T-helper 2 cell treated with Interferon-gamma antibody and Interleukin-4, amounts not matched to agents 5 μg/mL and 100 μg/mL, for 36 hours (primary cell): ENCODE data around the gene TNFSF8.

Experiments
- DNase-seq: peaks from one replicate; pipeline ENCODE4 v3.0.0; 2021; ENCODE audit warnings: low spot score
- H3K27ac Mint-ChIP-seq: one replicate; pipeline ENCODE4 v1.8.0; 2021; ENCODE audit warnings: mild to moderate bottlenecking, mixed read lengths
- H3K27me3 Mint-ChIP-seq: one replicate; pipeline ENCODE4 v1.8.0; 2021; ENCODE audit warnings: low read depth, mixed read lengths
- H3K36me3 Mint-ChIP-seq: one replicate; pipeline ENCODE4 v1.8.0; 2021; ENCODE audit warnings: low read depth, mixed read lengths
- H3K4me1 Mint-ChIP-seq: one replicate; pipeline ENCODE4 v1.8.0; 2021; ENCODE audit warnings: low read depth, mixed read lengths
- H3K4me3 Mint-ChIP-seq: one replicate; pipeline ENCODE4 v1.8.0; 2022; ENCODE audit warnings: mild to moderate bottlenecking, moderate library complexity, mixed read lengths
- H3K9me3 Mint-ChIP-seq: one replicate; pipeline ENCODE4 v1.8.0; 2021; ENCODE audit warnings: mixed read lengths

The TNFSF8 gene

DNA sequence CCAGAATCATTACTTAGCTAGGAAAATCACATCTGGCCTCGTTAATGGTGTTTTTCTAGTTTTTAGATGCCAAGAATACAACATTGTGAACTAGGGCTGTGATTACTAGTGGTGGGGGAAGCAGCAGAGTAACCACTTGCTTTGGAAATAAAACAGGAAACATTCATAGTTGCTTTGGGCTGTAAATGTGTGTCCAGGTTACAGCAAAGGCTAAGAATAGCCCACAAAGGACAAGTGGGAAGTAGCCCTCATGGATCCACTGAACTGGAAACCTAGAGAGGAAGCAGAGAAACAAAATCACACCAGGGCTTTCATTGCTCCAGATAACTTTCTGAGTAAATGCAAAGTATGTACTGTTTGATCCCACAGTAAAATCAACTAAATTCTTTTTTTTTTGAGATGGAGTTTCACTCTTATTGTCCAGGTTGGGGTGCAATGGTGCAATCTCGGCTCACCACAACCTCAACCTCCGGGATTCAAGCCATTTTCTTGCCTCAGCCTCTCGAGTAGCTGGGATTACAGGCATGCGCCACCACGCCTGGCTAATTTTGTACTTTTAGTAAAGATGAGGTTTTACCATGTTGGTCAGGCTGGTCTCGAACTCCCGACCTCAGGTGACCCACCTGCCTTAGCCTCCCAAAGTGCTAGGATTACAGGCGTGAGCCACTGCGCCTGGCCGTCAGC lies 68.3 kb downstream of the TNFSF8 start:
- H3K27me3 Mint-ChIP-seq: peaks cover 41% of the 10 kb centered on the region
- no peaks in the 10 kb centered on the region for H3K36me3 Mint-ChIP-seq
- DNase-seq: no peak
- peaks cover 8% of the 10 kb centered on the region for H3K9me3 Mint-ChIP-seq
- H3K4me1 Mint-ChIP-seq: peaks cover 9% of the 10 kb centered on the region
- no peak overlapping the region for H3K4me3 Mint-ChIP-seq
- H3K27ac Mint-ChIP-seq: no peak overlapping the region

DNA sequence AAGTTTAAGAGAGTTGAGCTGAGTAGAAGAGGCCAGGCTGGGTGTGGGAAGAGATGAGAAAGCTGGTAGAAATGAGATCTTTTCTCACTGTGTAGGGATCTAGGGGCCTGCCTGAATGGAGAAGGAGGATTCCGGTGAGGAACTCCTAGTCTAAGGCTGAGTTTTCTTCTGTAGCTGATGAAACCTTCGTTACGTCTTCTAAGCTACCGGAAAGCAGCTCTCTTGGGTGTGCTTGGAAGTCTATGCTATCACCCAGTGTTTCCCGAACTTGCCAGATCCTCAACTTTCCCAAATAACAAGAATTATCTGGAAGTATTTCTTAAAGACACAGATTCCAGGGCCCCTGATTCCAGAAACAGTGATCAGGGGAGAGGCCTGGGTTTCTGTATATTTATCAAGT lies 69.1 kb downstream of the TNFSF8 start:
- H3K36me3 Mint-ChIP-seq: peaks cover 2% of the 10 kb centered on the region
- H3K9me3 Mint-ChIP-seq: peaks cover 8% of the 10 kb centered on the region

DNA sequence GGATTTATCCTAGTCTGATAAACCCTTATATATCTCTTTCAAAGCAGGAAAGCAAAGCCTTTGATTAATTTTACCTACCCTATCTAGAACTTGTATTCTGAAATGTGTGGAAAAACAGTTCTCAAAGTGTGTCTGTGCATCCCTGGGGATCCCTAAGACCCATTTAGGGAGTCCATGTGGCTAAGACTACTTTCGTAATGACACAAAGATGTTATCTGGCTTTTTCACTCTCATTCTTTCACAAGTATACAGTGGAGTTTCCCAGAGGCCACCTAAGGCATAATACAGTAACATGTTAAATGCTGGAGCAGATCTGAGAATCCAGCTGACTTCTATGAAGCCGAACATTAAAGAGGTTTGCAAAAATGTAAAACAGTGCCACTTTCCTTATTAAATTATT lies 70.2 kb downstream of the TNFSF8 start:
- H3K4me1 Mint-ChIP-seq: peaks cover 9% of the 10 kb centered on the region
- no peak overlapping the region for H3K4me3 Mint-ChIP-seq
- H3K9me3 Mint-ChIP-seq: peaks cover 8% of the 10 kb centered on the region
- H3K27me3 Mint-ChIP-seq: peaks cover 51% of the 10 kb centered on the region
- DNase-seq: peak; percentile 16
- peaks cover 2% of the 10 kb centered on the region for H3K36me3 Mint-ChIP-seq
- no peak overlapping the region for H3K27ac Mint-ChIP-seq

More for the DNA sequence above, 69.1 kb downstream of the TNFSF8 start:
- no peak for DNase-seq
- Mint-ChIP-seq H3K27ac (no peak overlapping the region), H3K27me3 (peaks cover 47% of the 10 kb centered on the region), H3K4me3 (no peak overlapping the region), H3K4me1 (peaks cover 9% of the 10 kb centered on the region)

DNA sequence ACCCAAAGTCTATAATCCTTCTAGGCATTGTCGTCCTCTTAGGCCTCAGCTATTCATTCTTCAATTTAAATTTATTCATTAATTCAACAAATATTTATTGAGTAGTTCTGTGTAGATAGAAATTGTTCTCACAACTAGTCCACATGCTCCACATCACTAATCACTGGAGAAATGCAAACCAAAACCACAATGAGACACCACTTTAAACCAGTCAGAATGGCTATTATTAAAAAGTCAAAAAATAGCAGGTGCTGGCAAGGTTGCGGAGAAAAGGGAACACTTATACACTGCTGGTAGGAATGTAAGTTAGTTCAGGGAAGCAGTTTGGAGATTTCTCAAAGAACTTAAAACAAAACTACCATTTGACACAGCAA lies 73.5 kb downstream of the TNFSF8 start:
- H3K9me3 Mint-ChIP-seq: peaks cover 8% of the 10 kb centered on the region
- peaks cover 54% of the 10 kb centered on the region for H3K27me3 Mint-ChIP-seq
- peaks cover 2% of the 10 kb centered on the region for H3K36me3 Mint-ChIP-seq
- H3K4me1 Mint-ChIP-seq: peaks cover 7% of the 10 kb centered on the region
- no peak overlapping the region for H3K4me3 Mint-ChIP-seq
- H3K27ac Mint-ChIP-seq: no peak overlapping the region
- no peak for DNase-seq

DNA sequence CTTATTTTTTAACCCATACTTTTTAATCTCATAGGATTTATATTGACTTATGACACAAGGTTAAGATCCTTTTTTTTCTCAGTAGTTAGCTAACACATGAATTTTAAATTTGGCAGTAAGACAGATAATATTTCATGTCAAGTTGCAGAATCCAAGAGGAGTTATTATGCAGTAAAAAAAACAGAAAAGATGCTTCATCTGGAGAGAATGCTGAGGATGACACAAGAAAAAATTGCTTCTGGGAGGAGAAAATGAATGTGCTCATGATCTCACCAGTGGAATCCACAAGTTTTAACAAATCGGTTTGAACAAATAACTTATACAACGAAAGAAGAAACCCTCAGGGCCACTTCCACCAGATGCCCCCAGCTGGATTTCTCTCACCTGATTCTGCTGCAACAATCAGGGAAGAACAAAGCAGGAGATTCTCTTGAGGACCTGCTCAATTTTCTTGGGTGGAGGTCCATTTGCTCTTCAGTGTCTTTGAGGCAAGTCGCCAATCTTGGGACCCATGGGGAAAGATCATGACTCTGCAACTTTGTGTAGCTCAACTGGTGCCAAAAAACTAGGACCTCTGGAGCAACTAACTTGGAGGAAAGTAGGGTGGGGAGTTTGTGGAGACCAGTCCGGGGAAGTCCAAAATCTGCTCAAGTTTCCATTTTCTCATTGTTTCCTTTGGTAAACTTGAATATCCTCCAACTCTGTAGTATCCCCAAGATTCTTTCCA lies 74.0 kb downstream of the TNFSF8 start:
- peaks cover 8% of the 10 kb centered on the region for H3K9me3 Mint-ChIP-seq
- H3K27me3 Mint-ChIP-seq: peaks cover 58% of the 10 kb centered on the region
- no peak overlapping the region for H3K4me3 Mint-ChIP-seq
- peaks cover 7% of the 10 kb centered on the region for H3K4me1 Mint-ChIP-seq
- H3K36me3 Mint-ChIP-seq: peaks cover 2% of the 10 kb centered on the region
- DNase-seq: no peak
- no peak overlapping the region for H3K27ac Mint-ChIP-seq

DNA sequence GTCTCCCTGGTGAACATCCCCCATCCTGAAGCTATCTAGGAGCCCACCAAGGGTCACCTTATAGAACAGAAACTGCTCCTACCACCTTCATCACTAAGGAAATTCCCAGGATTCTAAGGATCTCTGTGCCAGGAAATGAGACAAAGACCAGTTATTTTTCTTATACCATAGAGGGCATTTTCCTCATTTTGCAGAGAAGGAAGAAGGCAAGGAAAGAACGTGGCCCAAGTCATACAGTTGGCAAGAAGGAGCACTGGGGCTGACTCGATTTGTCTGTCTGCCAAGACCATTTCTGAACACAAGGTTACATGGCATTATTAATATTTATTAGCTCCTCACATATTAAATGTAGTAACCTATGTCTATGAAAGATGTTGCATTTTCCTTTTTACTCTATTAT lies 74.9 kb downstream of the TNFSF8 start:
- Mint-ChIP-seq H3K36me3 (peaks cover 2% of the 10 kb centered on the region), H3K4me1 (peaks cover 9% of the 10 kb centered on the region), H3K9me3 (peaks cover 8% of the 10 kb centered on the region), H3K27me3 (peaks cover 53% of the 10 kb centered on the region), H3K27ac (no peak overlapping the region), H3K4me3 (no peak overlapping the region)
- DNase-seq: no peak

DNA sequence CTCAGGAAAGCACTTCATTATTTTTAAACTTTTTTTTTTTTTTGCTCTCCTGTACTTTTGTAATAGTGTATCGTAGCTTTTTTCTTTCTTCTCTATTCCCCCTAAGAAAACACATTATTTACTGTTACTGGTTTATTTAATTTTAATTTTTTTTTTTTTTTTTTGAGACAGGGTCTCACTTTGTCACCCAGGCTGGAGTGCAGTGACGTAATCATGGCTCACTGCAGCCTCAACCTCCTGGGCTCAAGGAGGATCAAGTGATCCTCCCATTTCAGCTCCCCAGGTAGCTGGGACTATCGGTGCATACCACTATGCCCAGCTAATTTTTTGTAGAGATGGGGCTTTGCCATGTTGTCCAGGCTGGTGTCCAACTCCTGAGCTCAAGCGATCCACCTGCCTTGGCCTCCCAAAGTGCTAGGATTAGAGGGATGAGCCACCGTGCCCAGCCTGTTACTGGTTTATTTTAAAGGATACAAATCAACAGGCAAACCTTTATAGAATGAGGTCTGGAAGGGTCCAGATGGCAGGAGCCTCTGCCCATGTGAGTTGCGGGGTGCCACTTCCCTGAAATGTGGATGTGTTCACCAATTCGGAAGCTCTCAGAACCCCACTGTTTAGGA lies 75.5 kb downstream of the TNFSF8 start:
- H3K36me3 Mint-ChIP-seq: peaks cover 2% of the 10 kb centered on the region
- no peak overlapping the region for H3K27ac Mint-ChIP-seq
- no peak for DNase-seq
- H3K4me1 Mint-ChIP-seq: peaks cover 6% of the 10 kb centered on the region
- H3K9me3 Mint-ChIP-seq: peaks cover 8% of the 10 kb centered on the region
- H3K27me3 Mint-ChIP-seq: peaks cover 48% of the 10 kb centered on the region
- H3K4me3 Mint-ChIP-seq: no peak overlapping the region

DNA sequence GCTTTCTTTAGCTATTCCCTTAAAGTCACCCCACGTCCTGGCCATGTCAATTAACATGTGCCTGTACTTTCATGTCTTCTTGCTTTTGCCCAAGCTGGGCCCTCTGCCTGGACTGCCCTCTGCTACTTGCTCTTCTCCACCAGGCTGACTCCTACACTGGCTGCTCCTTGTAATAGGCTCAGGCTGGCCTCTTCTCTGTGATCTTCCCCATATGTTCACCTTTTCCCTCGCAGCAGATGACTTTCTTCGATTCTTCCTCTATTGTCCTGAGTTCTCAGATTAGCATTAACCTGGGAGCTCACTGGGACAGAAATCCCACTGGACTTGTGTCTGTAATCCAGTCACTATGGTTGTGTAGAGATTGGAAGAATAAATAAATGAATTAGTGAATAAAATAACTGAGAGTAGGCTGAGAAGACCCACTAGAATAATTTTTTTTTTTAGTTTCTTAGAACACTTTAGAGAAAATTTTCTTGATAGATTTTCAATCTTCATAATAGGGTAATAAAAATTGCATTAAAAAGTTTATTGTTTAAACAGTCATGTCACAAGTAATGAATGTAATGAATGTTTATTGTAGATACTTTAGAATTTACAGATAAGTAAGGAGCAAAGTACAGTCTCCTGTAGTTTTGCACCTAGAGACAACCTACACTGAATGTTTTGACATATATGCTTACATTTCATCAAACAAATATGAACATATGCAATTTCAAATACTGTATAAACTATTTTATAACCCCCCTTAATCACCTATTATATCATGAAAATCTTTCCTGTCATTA lies 77.1 kb downstream of the TNFSF8 start:
- Mint-ChIP-seq H3K36me3 (peaks cover 2% of the 10 kb centered on the region), H3K4me3 (no peak overlapping the region), H3K27me3 (peaks cover 33% of the 10 kb centered on the region), H3K9me3 (no peaks in the 10 kb centered on the region), H3K4me1 (peaks cover 6% of the 10 kb centered on the region), H3K27ac (no peak overlapping the region)
- no peak for DNase-seq

DNA sequence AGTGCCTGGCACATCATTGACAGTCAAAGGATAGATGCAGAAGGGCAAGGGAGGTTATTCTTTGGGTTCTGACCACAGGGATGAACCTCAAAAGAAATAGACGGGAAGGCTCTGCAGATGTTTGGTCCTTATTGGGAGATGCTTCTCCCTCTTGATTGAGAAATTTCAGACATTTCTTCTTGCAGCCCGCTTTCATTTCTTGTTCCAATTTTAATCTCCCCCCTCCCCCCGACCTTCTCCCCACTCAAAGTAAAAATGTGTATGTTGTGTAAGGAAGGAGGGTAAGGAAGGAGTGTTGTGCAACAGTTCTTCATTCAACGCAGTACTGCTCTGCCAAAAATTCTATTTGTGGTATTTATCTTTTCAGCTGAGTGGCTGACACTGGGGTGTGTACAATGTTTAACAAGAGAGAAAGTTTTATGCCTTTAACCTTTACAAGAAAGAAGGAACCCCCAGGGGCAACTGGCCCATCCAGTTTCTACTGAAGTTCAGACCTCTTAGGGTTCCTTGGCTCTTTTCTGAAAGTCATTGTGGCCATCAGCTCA lies 78.3 kb downstream of the TNFSF8 start:
- no peak for DNase-seq
- Mint-ChIP-seq H3K9me3 (no peaks in the 10 kb centered on the region), H3K4me3 (no peak overlapping the region), H3K27ac (no peak overlapping the region), H3K27me3 (peaks cover 26% of the 10 kb centered on the region), H3K4me1 (peaks cover 13% of the 10 kb centered on the region), H3K36me3 (peaks cover 2% of the 10 kb centered on the region)

DNA sequence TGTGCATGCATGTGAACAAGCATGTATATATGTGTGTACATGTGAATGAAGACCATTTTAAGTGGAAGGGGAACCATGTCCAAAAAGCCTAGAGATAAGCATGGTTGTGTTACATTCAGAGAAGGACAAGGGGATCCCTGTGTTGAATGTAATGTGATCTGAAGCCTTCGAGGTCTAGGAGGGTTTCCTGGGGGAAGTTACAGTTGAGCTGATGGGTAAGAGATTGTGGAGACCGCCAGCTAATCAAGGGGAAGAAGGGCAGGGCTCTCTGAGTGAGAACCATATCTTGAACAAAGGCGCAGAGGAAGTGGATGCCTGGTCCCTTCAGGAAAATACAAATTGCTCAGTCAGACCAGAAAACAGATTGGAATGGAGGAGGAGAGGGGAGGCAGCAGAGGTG lies 79.1 kb downstream of the TNFSF8 start:
- Mint-ChIP-seq H3K36me3 (no peaks in the 10 kb centered on the region), H3K27ac (no peak overlapping the region), H3K4me1 (peaks cover 13% of the 10 kb centered on the region), H3K9me3 (no peaks in the 10 kb centered on the region), H3K4me3 (no peak overlapping the region), H3K27me3 (peaks cover 20% of the 10 kb centered on the region)
- DNase-seq: no peak
